ENCODE results near the gene CPA1.

CPA1 gene

GRCh38 chr7:130356121-130356875, 24.0 kb upstream of the CPA1 start:
- peak; percentile 100 for DNase-seq

- DNase-seq, result peak; percentile 86
These were observed 23.2 kb upstream of the CPA1 start for GRCh38 chr7:130356876-130357611.

GRCh38 chr7:130358471-130358870, 21.8 kb upstream of the CPA1 start:
- no peak for DNase-seq

GRCh38 chr7:130359276-130359857, 20.9 kb upstream of the CPA1 start:
- DNase-seq, result no peak

GRCh38 chr7:130360518-130360917, 19.8 kb upstream of the CPA1 start:
- no peak for DNase-seq

DNA sequence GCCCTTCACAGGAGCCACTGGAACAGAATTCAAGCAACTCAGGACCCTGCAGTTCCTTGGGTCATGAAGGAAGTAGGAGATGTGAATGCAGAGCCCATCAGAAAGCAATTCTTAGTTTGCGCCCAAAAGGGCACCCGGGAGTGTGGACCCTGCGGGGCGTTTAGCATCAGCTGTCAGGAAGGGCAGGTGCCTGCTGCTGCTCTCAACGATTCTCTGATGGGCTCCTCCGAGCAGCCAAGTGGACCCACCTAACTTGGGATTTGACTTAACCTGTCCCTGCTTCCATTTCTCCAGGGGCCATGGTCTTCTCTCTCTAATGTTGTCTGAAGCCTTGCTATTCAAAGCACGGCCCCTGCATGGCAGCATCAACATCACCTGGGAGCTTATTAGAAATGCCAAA, 18.6 kb upstream of the CPA1 start:
- DNase-seq, result no peak

GRCh38 chr7:130362251-130362816, 18.0 kb upstream of the CPA1 start:
- no peak for DNase-seq

- DNase-seq, result peak; percentile 99
These were observed 17.1 kb upstream of the CPA1 start for GRCh38 chr7:130363026-130363847.

GRCh38 chr7:130364451-130364850, 15.8 kb upstream of the CPA1 start:
- no peak for DNase-seq

DNA sequence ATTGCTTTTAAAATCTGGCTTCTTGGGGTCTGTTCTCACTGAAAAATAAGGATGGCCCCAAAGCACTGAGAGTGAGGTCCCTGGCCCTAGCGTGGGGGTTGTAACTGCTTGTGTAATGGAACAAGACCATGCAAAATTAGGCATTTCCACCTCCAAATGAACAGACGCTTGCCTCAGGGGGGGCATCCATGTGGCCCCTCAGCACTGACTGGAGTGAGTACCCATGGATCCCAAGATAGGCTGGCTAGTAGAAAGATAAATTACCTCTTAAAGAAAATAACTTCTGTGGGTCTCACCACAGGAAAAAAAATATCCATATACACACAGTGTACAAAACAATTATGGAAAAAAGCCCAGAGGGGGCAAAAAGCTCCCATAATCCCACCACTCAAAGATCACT, 15.2 kb upstream of the CPA1 start:
- peak; percentile 45 for DNase-seq

DNA sequence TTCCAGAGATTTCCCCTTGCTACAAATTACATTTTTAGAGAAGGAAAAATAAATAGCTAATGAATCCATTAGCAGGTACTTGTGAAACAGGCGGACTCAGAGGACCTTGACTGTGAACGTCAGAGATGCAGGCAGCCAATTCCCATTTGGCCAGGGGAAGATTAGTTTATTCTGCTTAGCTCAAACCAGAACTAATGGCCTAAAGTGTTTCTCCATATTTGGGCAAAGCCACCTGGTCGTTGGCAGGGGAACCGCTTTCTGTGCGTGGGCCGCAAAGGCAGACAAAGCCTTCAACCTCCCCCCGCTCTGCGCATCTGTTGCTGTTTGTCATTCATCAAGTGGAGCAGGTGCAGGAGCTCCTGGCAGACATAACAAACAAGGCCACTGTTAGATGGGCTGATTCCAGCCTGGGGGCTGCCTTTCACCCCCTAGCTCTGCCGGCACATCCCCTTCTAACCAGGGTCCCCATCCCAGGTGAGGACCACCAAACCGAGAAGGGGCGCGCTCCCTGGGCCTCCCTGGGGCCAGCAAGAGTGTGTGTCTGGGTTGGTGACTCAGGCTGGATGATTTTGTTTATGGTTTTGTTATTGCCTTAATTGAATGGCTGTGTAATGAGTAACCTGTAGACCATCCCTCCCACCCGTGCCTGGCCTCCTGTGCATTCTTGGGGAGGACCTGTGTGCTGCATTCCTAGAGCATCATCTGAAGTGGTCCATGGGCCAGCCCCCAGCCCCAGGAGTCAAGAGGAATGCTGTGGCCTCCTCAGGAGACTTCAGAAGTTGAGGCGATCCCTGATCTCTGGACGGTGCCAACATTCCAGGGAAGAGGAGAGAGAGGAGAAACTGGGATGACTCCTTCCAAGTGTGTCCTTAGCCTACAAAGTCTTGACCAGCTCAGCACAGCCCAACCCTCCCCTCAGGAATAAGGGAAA, 14.5 kb upstream of the CPA1 start:
- DNase-seq, result peak; percentile 96

GRCh38 chr7:130366564-130366963, 13.7 kb upstream of the CPA1 start:
- no peak for DNase-seq

DNA sequence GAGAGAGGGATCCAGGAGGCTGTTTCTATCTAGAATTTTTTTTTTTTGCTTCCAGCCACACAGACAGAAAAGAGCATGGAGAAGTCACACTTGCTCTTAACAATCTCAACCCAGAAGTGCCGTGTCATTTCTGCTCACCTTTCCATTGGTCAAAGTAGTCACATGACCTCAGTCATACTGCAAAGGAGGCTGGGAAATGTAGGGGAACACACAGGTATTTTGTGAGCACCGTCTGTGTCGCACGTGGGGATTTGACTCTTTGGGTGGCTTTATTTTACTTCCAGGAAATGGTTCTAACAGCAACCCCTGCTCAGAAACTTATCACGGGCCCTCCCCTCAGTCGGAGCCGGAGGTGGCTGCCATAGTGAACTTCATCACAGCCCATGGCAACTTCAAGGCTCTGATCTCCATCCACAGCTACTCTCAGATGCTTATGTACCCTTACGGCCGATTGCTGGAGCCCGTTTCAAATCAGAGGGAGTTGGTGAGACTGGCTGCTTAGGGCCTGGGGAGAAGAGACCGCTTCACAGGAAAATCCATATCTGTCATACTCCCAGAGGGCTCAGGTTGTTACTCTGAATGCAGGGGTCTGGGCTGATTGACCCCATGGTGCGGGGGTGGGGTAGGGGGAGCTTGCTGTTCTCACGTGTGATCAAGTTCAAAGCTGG, 13.1 kb upstream of the CPA1 start:
- no peak for DNase-seq

DNA sequence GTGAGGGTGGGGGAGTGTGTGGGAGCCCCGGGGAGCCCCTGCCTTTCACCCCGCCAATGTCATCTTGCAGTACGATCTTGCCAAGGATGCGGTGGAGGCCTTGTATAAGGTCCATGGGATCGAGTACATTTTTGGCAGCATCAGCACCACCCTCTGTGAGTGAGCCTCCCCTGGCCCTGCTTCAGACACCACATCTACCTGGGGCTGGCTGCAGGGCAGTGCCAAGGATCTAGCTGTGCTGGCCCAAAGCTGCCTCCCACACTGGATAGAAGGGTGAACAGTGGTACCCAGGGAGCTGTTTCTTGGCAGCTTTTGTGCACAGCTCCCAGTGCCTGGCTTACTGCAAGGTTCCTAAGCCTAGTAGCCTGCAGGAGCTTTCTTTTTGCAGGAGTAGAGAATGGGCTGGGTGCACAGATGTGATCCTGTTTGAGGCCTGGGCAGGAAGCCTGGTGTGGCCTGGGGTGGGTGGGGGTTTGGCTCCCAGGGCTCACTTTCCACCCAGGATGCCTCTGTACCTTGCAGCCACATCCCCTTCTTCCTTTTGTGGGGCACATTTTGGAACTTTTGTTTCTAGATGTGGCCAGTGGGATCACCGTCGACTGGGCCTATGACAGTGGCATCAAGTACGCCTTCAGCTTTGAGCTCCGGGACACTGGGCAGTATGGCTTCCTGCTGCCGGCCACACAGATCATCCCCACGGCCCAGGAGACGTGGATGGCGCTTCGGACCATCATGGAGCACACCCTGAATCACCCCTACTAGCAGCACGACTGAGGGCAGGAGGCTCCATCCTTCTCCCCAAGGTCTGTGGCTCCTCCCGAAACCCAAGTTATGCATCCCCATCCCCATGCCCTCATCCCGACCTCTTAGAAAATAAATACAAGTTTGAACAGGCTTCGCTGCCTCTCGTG, 12.2 kb upstream of the CPA1 start:
- no peak for DNase-seq

DNA sequence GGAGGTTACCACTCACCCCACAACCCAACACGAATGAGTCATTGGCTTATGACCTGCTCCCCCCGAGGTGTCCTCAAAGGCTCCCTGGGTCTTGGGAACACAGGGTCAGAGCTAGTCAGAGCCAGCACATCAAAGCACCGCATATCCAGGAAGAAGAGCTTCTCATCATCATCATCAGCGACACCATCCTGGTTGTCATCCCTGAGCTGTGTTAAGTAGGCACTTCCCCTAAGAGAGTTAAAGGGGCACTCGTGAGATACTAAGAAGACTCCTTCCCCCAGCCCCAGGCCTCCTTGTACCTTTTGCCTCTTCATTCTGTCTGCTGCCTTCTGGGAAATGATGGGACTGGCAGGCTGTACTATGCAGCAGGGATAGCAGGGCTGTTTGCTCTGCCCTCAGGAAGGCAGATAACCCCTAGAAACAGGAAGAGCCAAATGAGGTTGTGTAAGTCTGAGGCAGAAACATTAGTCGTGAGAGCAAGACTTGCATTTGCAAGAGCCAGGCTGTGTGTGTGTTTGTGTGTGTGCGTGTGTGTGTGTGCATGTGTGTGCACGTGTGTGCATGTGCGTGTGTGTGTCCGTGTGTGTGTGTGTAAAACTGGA, 11.1 kb upstream of the CPA1 start:
- DNase-seq, result peak; percentile 97

- DNase-seq, result peak; percentile 59
These were observed 10.3 kb upstream of the CPA1 start for GRCh38 chr7:130369831-130370550.

DNA sequence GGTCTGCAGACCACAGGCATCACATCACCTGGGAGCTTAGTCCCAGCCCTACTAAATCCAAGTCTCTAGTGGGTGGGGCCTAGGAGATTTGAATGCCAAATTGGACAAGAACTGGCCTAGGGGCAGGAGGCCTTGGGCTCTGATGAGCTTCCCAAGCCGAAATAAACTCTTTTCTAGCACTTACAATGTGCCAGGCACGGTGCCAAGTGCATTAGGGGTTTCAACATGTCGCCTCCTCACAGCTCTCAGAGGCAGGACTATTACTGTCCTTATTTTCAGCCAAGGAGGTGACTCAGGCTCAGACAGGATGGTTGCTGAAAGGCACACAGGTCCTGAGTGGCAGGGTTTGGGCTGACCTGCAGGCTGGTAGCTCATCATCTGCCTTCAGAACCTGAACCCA, 9.2 kb upstream of the CPA1 start:
- peak; percentile 76 for DNase-seq

- no peak for DNase-seq
These were observed 7.7 kb upstream of the CPA1 start for GRCh38 chr7:130372402-130373165.
